NB4 (cell line): ENCODE data around the gene KRTAP10-9.

Source experiments
- POLR2A ChIP-seq: IDR thresholded peaks from 2 replicates; pipeline ENCODE4 v1.6.1; 2011; ENCODE audit warnings: mild to moderate bottlenecking; ENCODE audit not compliant: insufficient read length; ENCODE audit errors: extremely low read depth
- TF ChIP-seq, protein P1 (sequence below): IDR thresholded peaks from one replicate; pipeline ENCODE4 v1.5.1; 2012; ENCODE audit warnings: low read depth, low read length

DNA sequence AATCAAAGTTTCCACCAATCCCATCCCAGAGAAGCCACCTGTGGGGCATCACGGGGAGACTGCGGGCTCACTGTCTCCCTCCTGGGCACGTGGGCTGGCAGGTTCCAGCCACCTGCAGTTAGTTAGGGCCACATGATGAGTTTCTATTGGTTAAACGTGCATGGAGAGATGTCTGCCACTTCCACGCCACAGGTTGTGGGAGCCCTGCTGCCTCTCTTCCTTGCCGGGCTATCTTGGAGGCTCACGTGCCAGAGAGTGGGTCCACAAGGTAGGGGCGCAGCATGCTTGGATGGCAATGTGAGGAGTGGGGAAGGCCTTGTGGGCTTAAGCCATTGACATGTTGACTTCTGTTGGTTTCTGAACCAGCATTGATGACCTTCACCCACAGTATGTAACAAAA is 23.0 kb upstream of the KRTAP10-9 start:
- no peak for TF ChIP-seq POLR2A
- TF ChIP-seq, protein P1, sequence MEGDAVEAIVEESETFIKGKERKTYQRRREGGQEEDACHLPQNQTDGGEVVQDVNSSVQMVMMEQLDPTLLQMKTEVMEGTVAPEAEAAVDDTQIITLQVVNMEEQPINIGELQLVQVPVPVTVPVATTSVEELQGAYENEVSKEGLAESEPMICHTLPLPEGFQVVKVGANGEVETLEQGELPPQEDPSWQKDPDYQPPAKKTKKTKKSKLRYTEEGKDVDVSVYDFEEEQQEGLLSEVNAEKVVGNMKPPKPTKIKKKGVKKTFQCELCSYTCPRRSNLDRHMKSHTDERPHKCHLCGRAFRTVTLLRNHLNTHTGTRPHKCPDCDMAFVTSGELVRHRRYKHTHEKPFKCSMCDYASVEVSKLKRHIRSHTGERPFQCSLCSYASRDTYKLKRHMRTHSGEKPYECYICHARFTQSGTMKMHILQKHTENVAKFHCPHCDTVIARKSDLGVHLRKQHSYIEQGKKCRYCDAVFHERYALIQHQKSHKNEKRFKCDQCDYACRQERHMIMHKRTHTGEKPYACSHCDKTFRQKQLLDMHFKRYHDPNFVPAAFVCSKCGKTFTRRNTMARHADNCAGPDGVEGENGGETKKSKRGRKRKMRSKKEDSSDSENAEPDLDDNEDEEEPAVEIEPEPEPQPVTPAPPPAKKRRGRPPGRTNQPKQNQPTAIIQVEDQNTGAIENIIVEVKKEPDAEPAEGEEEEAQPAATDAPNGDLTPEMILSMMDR = no peak
